ENCODE results near the gene PCIF1.

Gene PCIF1

DNA sequence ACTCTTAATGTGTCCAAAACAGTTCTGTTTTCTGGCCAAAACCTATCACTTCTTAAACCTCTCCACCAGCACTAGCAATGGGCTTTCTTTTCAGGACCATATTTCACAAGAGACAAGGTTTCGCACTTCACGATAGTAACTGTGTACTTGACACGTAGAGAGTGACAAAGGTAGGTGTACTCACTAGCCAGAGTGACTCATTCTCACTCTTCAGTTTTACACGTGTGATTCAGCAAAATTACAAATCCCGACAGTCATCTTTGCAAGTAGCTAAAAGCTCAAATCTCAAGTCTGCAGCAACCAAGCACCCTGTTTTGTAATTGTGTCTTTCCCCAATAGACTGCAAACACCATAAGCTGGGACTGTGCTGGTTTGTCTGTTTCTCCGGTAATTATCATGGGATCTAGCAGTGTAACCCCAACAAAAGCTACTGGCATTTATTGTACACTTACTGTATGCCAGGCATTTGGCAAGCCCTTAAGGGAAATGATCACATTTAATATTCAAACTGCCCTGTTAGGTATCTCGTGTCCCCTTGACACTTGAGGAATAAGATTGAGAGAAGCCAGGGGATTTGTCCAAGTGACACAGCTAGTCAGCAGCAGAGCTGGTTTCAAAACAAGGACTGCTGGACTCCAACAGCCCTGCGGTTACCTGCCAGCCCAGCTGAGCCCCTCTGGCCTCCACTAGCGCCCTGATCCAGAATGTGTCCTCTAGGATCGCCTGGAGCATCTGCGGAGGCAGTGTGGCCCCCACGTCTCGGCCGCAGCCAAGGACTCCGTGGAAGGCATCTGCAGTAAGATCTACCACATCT lies 9.9 kb downstream of the PCIF1 start:
- H3K27me3 ChIP-seq (replicated peaks; ENCODE audit: control insufficient read depth, insufficient read depth, low read length) = no peaks in the 10 kb centered on the region
- H3K4me3 ChIP-seq (replicated peaks; ENCODE audit: low read depth, low read length) = no peak overlapping the region
- peaks cover 59% of the 10 kb centered on the region for H3K36me3 ChIP-seq (ENCODE audit: control insufficient read depth, insufficient read depth, low read length)
- no peak for DNase-seq (ENCODE audit: extremely low read depth, insufficient read length)
- TF ChIP-seq, protein P1, sequence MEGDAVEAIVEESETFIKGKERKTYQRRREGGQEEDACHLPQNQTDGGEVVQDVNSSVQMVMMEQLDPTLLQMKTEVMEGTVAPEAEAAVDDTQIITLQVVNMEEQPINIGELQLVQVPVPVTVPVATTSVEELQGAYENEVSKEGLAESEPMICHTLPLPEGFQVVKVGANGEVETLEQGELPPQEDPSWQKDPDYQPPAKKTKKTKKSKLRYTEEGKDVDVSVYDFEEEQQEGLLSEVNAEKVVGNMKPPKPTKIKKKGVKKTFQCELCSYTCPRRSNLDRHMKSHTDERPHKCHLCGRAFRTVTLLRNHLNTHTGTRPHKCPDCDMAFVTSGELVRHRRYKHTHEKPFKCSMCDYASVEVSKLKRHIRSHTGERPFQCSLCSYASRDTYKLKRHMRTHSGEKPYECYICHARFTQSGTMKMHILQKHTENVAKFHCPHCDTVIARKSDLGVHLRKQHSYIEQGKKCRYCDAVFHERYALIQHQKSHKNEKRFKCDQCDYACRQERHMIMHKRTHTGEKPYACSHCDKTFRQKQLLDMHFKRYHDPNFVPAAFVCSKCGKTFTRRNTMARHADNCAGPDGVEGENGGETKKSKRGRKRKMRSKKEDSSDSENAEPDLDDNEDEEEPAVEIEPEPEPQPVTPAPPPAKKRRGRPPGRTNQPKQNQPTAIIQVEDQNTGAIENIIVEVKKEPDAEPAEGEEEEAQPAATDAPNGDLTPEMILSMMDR (IDR thresholded peaks at IDR 0.05; ENCODE audit: insufficient read depth, low read length, poor library complexity, severe bottlenecking) = no peak

DNA sequence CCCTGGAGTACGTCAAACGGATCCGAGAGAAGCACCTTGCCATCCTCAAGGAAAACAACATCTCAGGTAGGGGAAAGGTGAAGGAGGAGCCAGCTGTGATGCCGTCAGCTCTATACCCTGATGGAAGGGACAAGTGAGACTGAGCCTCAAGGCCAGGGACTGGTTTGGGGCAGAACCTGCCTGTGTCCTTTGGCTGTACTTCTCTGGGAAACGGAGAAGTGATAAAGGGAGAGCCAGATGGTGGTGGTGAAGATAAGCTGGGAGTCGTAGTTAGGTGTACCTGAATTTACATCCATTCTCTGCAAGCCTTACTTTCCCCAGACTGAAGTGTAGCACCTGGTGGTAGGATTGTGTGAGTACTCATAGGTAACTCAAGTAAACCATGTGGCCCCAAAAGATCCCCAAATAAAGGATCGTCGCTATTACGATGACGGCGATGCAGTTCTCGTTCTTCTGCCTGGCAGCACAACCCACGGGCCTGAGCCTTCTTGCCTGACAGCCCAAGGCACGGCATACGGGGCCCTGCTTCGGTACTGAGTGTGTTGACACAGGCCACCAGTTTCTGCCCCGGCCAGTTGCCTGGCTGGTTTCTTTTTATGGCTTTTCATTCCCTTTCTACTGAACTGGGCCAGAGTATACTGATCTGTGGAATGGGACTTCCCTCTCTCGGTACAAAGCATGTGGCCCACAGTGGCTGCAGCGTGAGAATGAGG lies 10.6 kb downstream of the PCIF1 start:
- Histone ChIP-seq H3K27me3 (replicated peaks; ENCODE audit: control insufficient read depth, insufficient read depth, low read length) (no peaks in the 10 kb centered on the region), H3K36me3 (ENCODE audit: control insufficient read depth, insufficient read depth, low read length) (peaks cover 58% of the 10 kb centered on the region), H3K4me3 (replicated peaks; ENCODE audit: low read depth, low read length) (no peak overlapping the region)
- DNase-seq (ENCODE audit: extremely low read depth, insufficient read length) = no peak
- TF ChIP-seq, protein P1 (IDR thresholded peaks at IDR 0.05; ENCODE audit: insufficient read depth, low read length, poor library complexity, severe bottlenecking) = no peak

DNA sequence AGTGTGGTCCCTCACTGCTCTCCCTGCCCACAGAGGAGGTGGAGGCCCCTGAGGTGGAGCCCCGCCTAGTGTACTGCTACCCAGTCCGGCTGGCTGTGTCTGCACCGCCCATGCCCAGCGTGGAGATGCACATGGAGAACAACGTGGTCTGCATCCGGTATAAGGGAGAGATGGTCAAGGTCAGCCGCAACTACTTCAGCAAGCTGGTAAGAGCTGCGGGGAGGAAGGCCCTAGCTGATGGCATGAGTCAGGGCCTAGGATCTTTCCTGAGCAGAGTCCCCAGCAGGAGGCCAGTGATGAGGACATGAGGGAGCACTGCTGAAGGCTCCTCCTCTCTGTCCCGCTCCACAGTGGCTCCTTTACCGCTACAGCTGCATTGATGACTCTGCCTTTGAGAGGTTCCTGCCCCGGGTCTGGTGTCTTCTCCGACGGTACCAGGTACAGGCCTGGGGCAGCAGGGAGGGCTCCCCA lies 11.2 kb downstream of the PCIF1 start:
- DNase-seq (ENCODE audit: extremely low read depth, insufficient read length) = no peak
- H3K27me3 ChIP-seq (replicated peaks; ENCODE audit: control insufficient read depth, insufficient read depth, low read length) = no peaks in the 10 kb centered on the region
- H3K36me3 ChIP-seq (ENCODE audit: control insufficient read depth, insufficient read depth, low read length) = peaks cover 58% of the 10 kb centered on the region
- H3K4me3 ChIP-seq (replicated peaks; ENCODE audit: low read depth, low read length) = no peak overlapping the region
- TF ChIP-seq, protein P1 (IDR thresholded peaks at IDR 0.05; ENCODE audit: insufficient read depth, low read length, poor library complexity, severe bottlenecking) = no peak

DNA sequence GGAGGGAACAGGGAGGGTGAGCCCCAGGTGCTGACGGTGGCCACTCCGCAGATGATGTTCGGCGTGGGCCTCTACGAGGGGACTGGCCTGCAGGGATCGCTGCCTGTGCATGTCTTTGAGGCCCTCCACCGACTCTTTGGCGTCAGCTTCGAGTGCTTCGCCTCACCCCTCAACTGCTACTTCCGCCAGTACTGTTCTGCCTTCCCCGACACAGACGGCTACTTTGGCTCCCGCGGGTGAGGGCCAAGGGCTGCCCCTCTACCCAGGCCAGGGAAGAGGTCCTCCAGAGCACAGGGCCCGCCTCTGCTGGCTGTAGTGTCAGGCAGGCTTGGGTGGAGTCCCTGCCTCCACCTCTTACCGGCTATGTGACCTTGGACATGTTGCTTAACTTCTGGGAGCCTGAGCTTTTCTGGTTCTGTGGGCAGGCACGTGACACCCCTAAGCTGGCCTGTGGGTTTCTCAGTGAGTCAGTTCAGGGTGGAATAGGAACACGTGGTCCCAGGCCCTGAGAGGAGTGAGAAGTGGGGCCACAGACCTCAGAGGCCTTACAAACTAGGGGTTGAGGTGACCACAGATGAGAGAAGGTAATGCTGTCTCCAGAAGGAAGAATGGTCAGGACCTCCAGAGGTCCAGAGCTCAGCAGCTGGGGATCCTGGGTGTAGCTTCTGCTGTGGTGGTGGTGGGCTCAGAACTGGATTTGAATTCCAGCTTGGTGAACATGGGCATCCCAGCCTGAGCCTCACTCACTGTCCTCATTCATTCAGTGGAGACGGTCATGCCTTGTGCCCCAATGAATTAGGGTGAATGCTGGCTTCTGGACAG lies 11.9 kb downstream of the PCIF1 start:
- H3K36me3 ChIP-seq (ENCODE audit: control insufficient read depth, insufficient read depth, low read length) = peaks cover 55% of the 10 kb centered on the region

More for the DNA sequence above, 11.9 kb downstream of the PCIF1 start:
- TF ChIP-seq, protein P1 (IDR thresholded peaks at IDR 0.05; ENCODE audit: insufficient read depth, low read length, poor library complexity, severe bottlenecking) = no peak
- no peak for DNase-seq (ENCODE audit: extremely low read depth, insufficient read length)
- Histone ChIP-seq H3K27me3 (replicated peaks; ENCODE audit: control insufficient read depth, insufficient read depth, low read length) (no peaks in the 10 kb centered on the region), H3K4me3 (replicated peaks; ENCODE audit: low read depth, low read length) (no peak overlapping the region)
